Trophoblast cell (in vitro differentiated cells and primary cell): Measurements from ENCODE around the gene NACA2.

Source experiments
- DNase-seq, 2 donors: peaks; one replicate each; pipeline ENCODE4 v3.0.0-alpha.2; 2016
- H2AFZ ChIP-seq: 2 replicates; pipeline ENCODE4 v1.6.1; 2013; ENCODE audit warnings: low read length, moderate library complexity, mild to moderate bottlenecking; ENCODE audit not compliant: insufficient read depth, poor library complexity
- H2AK5ac ChIP-seq: 2 replicates; pipeline ENCODE4 v1.6.1; 2013; ENCODE audit warnings: mild to moderate bottlenecking, low read length
- H2BK120ac ChIP-seq: 2 replicates; pipeline ENCODE4 v1.6.1; 2013; ENCODE audit warnings: low read length, mild to moderate bottlenecking, moderate library complexity; ENCODE audit not compliant: insufficient read depth, poor library complexity
- H2BK12ac ChIP-seq: 2 replicates; pipeline ENCODE4 v1.6.1; 2013; ENCODE audit warnings: mild to moderate bottlenecking, low read length, moderate library complexity
- H2BK5ac ChIP-seq: 2 replicates; pipeline ENCODE4 v1.6.1; 2013; ENCODE audit warnings: low read length, low read depth, moderate library complexity, mild to moderate bottlenecking; ENCODE audit not compliant: poor library complexity
- H3K14ac ChIP-seq: 2 replicates; pipeline ENCODE4 v1.6.1; 2013; ENCODE audit warnings: mild to moderate bottlenecking, low read length
- H3K18ac ChIP-seq: 2 replicates; pipeline ENCODE4 v1.6.1; 2013; ENCODE audit warnings: mild to moderate bottlenecking, low read length
- H3K23ac ChIP-seq: 2 replicates; pipeline ENCODE4 v1.6.1; 2013; ENCODE audit warnings: low read length
- H3K27ac ChIP-seq: 2 replicates; pipeline ENCODE4 v1.5.1; 2013; ENCODE audit warnings: low read depth, mild to moderate bottlenecking, inconsistent platforms, low read length, moderate library complexity
- H3K27me3 ChIP-seq: 2 replicates; pipeline ENCODE4 v1.6.1; 2013; ENCODE audit warnings: inconsistent platforms, mild to moderate bottlenecking, low read length, moderate library complexity; ENCODE audit not compliant: insufficient read depth
- H3K36me3 ChIP-seq, 2 experiments: 1 replicate in 1 of 2; 2 replicates in 1 of 2; pipeline ENCODE4 v1.6.1; 2013; ENCODE audit warnings: low read length in 2 of 2, mild to moderate bottlenecking in 2 of 2, moderate library complexity in 1 of 2; ENCODE audit not compliant: insufficient read depth in 2 of 2, control insufficient read depth in 1 of 2
- H3K4ac ChIP-seq: 2 replicates; pipeline ENCODE4 v1.6.1; 2013; ENCODE audit warnings: low read depth, mild to moderate bottlenecking, low read length, moderate library complexity
- H3K4me1 ChIP-seq, 2 experiments: 1 replicate in 1 of 2; 2 replicates in 1 of 2; pipeline ENCODE4 v1.6.1; 2013; ENCODE audit warnings: low read length in 2 of 2, mild to moderate bottlenecking in 2 of 2, moderate library complexity in 1 of 2; ENCODE audit not compliant: insufficient read depth in 2 of 2, control insufficient read depth in 1 of 2
- H3K4me2 ChIP-seq: 2 replicates; pipeline ENCODE4 v1.6.1; 2013; ENCODE audit warnings: inconsistent platforms, mild to moderate bottlenecking, low read length, moderate library complexity
- H3K4me3 ChIP-seq: 2 replicates; pipeline ENCODE4 v1.5.1; 2013; ENCODE audit warnings: mild to moderate bottlenecking, low read depth, low read length, inconsistent platforms
- H3K79me1 ChIP-seq: one replicate; pipeline ENCODE4 v1.6.1; 2013; ENCODE audit warnings: low read length
- H3K79me2 ChIP-seq: 2 replicates; pipeline ENCODE4 v1.6.1; 2013; ENCODE audit warnings: low read length, mild to moderate bottlenecking; ENCODE audit not compliant: control insufficient read depth, insufficient read depth, poor library complexity
- H3K9ac ChIP-seq: 2 replicates; pipeline ENCODE4 v1.6.1; 2013; ENCODE audit warnings: mild to moderate bottlenecking, low read length
- H3K9me3 ChIP-seq: 2 replicates; pipeline ENCODE4 v1.6.1; 2013; ENCODE audit warnings: low read depth, mild to moderate bottlenecking, control low read depth, inconsistent platforms, low read length; ENCODE audit not compliant: insufficient read depth
- H4K12ac ChIP-seq: 2 replicates; pipeline ENCODE4 v1.6.1; 2013; ENCODE audit warnings: low read depth, mild to moderate bottlenecking, low read length, moderate library complexity
- H4K8ac ChIP-seq: 2 replicates; pipeline ENCODE4 v1.6.1; 2013; ENCODE audit warnings: low read depth, mild to moderate bottlenecking, low read length, moderate library complexity
- H4K91ac ChIP-seq: one replicate; pipeline ENCODE4 v1.6.1; 2013; ENCODE audit warnings: low read depth, mild to moderate bottlenecking, low read length, moderate library complexity
- WGBS: extraction: QIAGEN DNeasy Blood & Tissue Kit; methylation state at CpG from one replicate; pipeline ENCODE4 v1.1.7; 2013; ENCODE audit warnings: missing lambda C conversion rate; ENCODE audit not compliant: insufficient read length, insufficient coverage; ENCODE audit errors: extremely low coverage; 5-methylcytosine and 5-hydroxymethylcytosine counted together

NACA2 gene

GRCh38 chr17:61597607-61598006 lies 6.6 kb upstream of the NACA2 start:
- H3K79me2 ChIP-seq, result no peaks in the 10 kb centered on the region
- no peak overlapping the region for H3K4me3 ChIP-seq
- no peaks in the 10 kb centered on the region for H3K36me3 ChIP-seq
- no peaks in the 10 kb centered on the region for H3K27me3 ChIP-seq
- H2AK5ac ChIP-seq, result no peak overlapping the region
- H2BK5ac ChIP-seq, result no peak overlapping the region
- WGBS, result no CpG with 5 or more reads among the region's 3 CpGs
- no peaks in the 10 kb centered on the region for H3K4me1 ChIP-seq
- no peak overlapping the region for H3K23ac ChIP-seq
- no peak overlapping the region for H3K4me2 ChIP-seq
- H3K9me3 ChIP-seq, result no peaks in the 10 kb centered on the region
- no peak overlapping the region for H3K18ac ChIP-seq
- no peak overlapping the region for H3K4ac ChIP-seq
- no peak overlapping the region for H2BK12ac ChIP-seq
- H2AFZ ChIP-seq, result no peak overlapping the region
- H3K14ac ChIP-seq, result no peak overlapping the region
- no peak overlapping the region for H3K27ac ChIP-seq
- no peaks in the 10 kb centered on the region for H3K79me1 ChIP-seq
- H4K91ac ChIP-seq, result no peak overlapping the region
- H3K9ac ChIP-seq, result no peak overlapping the region
- H4K12ac ChIP-seq, result no peak overlapping the region
- no peak for DNase-seq
- H2BK120ac ChIP-seq, result no peak overlapping the region
- H4K8ac ChIP-seq, result no peak overlapping the region

- Histone ChIP-seq H3K14ac (no peak overlapping the region), H2AFZ (no peak overlapping the region), H2BK120ac (no peak overlapping the region), H3K27ac (no peak overlapping the region), H4K91ac (no peak overlapping the region), H3K23ac (no peak overlapping the region), H3K9me3 (peaks cover 2% of the 10 kb centered on the region), H2AK5ac (no peak overlapping the region), H3K36me3 (no peaks in the 10 kb centered on the region), H4K12ac (no peak overlapping the region), H3K27me3 (no peaks in the 10 kb centered on the region), H3K79me2 (no peaks in the 10 kb centered on the region), H3K4me3 (no peak overlapping the region), H4K8ac (no peak overlapping the region), H2BK5ac (no peak overlapping the region), H3K4me1 (no peaks in the 10 kb centered on the region), H3K4ac (no peak overlapping the region), H3K18ac (no peak overlapping the region), H3K9ac (no peak overlapping the region), H3K4me2 (no peak overlapping the region), H2BK12ac (no peak overlapping the region), H3K79me1 (no peaks in the 10 kb centered on the region)
- no CpG with 5 or more reads among the region's 7 CpGs for WGBS
- no peak for DNase-seq
These were observed 4.6 kb upstream of the NACA2 start for GRCh38 chr17:61595418-61596186.

- H4K91ac ChIP-seq, result no peak overlapping the region
- DNase-seq, result peak in 1 of 2 donors; percentile 15
- H3K18ac ChIP-seq, result no peak overlapping the region
- no peak overlapping the region for H2AK5ac ChIP-seq
- no peaks in the 10 kb centered on the region for H3K27me3 ChIP-seq
- peaks cover 2% of the 10 kb centered on the region for H3K9me3 ChIP-seq
- no peak overlapping the region for H2BK12ac ChIP-seq
- no peaks in the 10 kb centered on the region for H3K36me3 ChIP-seq
- H3K4me2 ChIP-seq, result no peak overlapping the region
- H3K4me3 ChIP-seq, result no peak overlapping the region
- no peak overlapping the region for H3K9ac ChIP-seq
- H3K4me1 ChIP-seq, result no peaks in the 10 kb centered on the region
- WGBS, result no CpG with 5 or more reads among the region's 5 CpGs
- no peak overlapping the region for H3K4ac ChIP-seq
- H3K14ac ChIP-seq, result no peak overlapping the region
- H2BK120ac ChIP-seq, result no peak overlapping the region
- no peaks in the 10 kb centered on the region for H3K79me1 ChIP-seq
- no peak overlapping the region for H2BK5ac ChIP-seq
- H3K23ac ChIP-seq, result no peak overlapping the region
- H4K12ac ChIP-seq, result no peak overlapping the region
- H2AFZ ChIP-seq, result no peak overlapping the region
- H4K8ac ChIP-seq, result no peak overlapping the region
- no peaks in the 10 kb centered on the region for H3K79me2 ChIP-seq
- H3K27ac ChIP-seq, result no peak overlapping the region
These were observed 3.3 kb upstream of the NACA2 start for GRCh38 chr17:61594294-61594825.

GRCh38 chr17:61593426-61593825 lies 2.4 kb upstream of the NACA2 start:
- Histone ChIP-seq H4K91ac (no peak overlapping the region), H2BK120ac (no peak overlapping the region), H3K27ac (no peak overlapping the region), H3K4me2 (no peak overlapping the region), H2BK5ac (no peak overlapping the region), H3K79me2 (no peaks in the 10 kb centered on the region), H3K4me3 (no peak overlapping the region), H2BK12ac (no peak overlapping the region), H3K9me3 (peaks cover 2% of the 10 kb centered on the region), H2AFZ (no peak overlapping the region), H4K8ac (no peak overlapping the region), H3K27me3 (no peaks in the 10 kb centered on the region), H3K9ac (no peak overlapping the region), H4K12ac (no peak overlapping the region), H3K23ac (no peak overlapping the region), H3K14ac (no peak overlapping the region), H3K18ac (no peak overlapping the region), H3K4ac (no peak overlapping the region), H3K79me1 (no peaks in the 10 kb centered on the region), H3K36me3 (no peaks in the 10 kb centered on the region), H2AK5ac (no peak overlapping the region), H3K4me1 (no peaks in the 10 kb centered on the region)
- DNase-seq, result no peak
- no CpG with 5 or more reads among the region's 7 CpGs for WGBS
